Neural progenitor cell (in vitro differentiated cells): ENCODE data around the gene CCT6B.

Experiments
- EZH2 ChIP-seq: fragments of 200-600 bp; sonication (generic); IDR thresholded peaks from 2 replicates; pipeline ENCODE4 v1.6.1; 2017; ENCODE audit warnings: antibody characterized with exemption, mild to moderate bottlenecking, moderate library complexity
- TF ChIP-seq, protein P1 (sequence below): fragments of 200-600 bp; sonication (generic); IDR thresholded peaks from 2 replicates; pipeline ENCODE4 v1.5.1; 2017; ENCODE audit warnings: antibody characterized with exemption, mild to moderate bottlenecking

DNA sequence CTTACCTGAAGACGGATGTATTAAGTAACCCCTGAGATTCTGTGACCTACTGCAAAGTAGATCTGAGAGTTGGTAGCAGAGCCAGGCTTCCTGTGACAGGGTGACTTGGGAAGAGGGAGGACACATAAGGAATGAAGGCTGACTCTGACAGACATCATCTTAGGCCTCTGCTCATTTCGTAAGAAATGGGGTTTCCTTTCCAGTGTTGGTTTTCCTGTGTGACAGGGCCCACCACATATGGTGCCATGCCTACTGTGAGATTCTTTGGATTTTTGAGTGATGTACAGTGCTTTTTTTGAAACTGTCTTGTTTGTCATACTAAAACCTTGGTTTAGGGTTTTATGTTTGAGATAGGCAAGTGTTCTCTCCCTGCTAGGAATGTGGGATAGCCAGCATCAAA lies 31.8 kb upstream of the CCT6B start:
- TF ChIP-seq, protein P1, sequence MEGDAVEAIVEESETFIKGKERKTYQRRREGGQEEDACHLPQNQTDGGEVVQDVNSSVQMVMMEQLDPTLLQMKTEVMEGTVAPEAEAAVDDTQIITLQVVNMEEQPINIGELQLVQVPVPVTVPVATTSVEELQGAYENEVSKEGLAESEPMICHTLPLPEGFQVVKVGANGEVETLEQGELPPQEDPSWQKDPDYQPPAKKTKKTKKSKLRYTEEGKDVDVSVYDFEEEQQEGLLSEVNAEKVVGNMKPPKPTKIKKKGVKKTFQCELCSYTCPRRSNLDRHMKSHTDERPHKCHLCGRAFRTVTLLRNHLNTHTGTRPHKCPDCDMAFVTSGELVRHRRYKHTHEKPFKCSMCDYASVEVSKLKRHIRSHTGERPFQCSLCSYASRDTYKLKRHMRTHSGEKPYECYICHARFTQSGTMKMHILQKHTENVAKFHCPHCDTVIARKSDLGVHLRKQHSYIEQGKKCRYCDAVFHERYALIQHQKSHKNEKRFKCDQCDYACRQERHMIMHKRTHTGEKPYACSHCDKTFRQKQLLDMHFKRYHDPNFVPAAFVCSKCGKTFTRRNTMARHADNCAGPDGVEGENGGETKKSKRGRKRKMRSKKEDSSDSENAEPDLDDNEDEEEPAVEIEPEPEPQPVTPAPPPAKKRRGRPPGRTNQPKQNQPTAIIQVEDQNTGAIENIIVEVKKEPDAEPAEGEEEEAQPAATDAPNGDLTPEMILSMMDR, result no peak
- TF ChIP-seq EZH2, result no peak
